Vagina (tissue), 2 donors: ENCODE data around the gene POLR2M.

Experiments used
- CTCF ChIP-seq, 3 experiments: fragments of 450-650 bp in 2 of 3; fragments of 200-600 bp in 1 of 3; sonication (generic) in 1 of 3; IDR thresholded peaks; one replicate each; pipeline ENCODE4 v1.5.1; 2017 to 2019; ENCODE audit warnings: antibody characterized with exemption in 3 of 3, mild to moderate bottlenecking in 2 of 3, moderate library complexity in 2 of 3
- POLR2A ChIP-seq, 2 donors: fragments of 450-650 bp; IDR thresholded peaks; one replicate each; pipeline ENCODE4 v1.6.1; 2017; ENCODE audit warnings: antibody characterized with exemption in 2 of 2, mild to moderate bottlenecking in 2 of 2, moderate library complexity in 2 of 2
- POLR2AphosphoS5 ChIP-seq, 2 donors: sonication (generic); formaldehyde crosslinking; IDR thresholded peaks; one replicate each; pipeline ENCODE4 v1.9.0; 2017; ENCODE audit warnings: antibody characterized with exemption in 2 of 2, mild to moderate bottlenecking in 2 of 2, low read depth in 1 of 2; ENCODE audit not compliant: insufficient read depth in 1 of 2

GRCh38 chr15:57706405-57707209, at the start of gene POLR2M:
- TF ChIP-seq POLR2AphosphoS5 (IDR thresholded peaks at IDR 0.05; ENCODE audit: insufficient read depth in 1 of 2, low read depth in 1 of 2): peak; percentile 95 to 98
- TF ChIP-seq POLR2A (IDR thresholded peaks at IDR 0.05): peak in 1 of 2 donors; percentile 68
- TF ChIP-seq CTCF (IDR thresholded peaks at IDR 0.05): no peak
